Measurements from ENCODE around the gene TNRC6B.

DNA sequence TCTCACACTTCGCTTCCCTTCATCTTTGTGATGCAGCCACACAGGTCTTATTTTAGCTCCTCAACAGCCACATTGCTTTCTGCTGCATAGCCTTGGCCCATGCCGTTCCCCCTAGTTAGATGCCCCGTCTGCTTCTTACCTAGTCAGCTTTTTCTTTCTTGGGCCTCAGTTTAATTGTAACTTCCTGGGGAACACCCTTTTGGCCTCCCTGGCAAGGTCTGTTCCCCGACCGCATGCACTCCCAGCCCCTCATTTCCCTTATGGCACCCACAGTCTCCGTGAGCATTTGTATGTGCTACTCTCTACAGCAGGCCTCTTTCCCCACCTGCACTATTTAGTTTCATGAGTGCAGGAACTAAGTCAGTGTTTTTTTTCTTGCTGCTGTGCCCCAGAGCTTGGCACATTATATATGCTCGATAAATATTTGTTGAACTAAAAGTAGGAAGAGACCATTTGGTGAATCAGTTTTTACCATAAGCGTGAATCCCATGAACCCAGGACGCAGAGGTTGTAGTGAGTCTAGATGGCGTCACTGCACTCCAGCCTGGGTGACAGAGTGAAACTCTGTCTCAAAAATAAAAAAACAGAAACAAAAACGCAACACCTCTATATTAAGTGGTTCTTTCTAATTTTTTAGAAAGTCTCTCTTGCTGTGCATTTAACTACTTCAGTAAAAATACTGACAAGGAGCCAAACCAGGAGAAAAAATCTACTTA is 38.5 kb downstream of the TNRC6B start:
- TF ChIP-seq, protein P1, sequence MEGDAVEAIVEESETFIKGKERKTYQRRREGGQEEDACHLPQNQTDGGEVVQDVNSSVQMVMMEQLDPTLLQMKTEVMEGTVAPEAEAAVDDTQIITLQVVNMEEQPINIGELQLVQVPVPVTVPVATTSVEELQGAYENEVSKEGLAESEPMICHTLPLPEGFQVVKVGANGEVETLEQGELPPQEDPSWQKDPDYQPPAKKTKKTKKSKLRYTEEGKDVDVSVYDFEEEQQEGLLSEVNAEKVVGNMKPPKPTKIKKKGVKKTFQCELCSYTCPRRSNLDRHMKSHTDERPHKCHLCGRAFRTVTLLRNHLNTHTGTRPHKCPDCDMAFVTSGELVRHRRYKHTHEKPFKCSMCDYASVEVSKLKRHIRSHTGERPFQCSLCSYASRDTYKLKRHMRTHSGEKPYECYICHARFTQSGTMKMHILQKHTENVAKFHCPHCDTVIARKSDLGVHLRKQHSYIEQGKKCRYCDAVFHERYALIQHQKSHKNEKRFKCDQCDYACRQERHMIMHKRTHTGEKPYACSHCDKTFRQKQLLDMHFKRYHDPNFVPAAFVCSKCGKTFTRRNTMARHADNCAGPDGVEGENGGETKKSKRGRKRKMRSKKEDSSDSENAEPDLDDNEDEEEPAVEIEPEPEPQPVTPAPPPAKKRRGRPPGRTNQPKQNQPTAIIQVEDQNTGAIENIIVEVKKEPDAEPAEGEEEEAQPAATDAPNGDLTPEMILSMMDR (conservative IDR thresholded peaks at IDR 0.05; ENCODE audit: low read length) = no peak; the same call in 1 of the 2 replicates
- TF ChIP-seq EZH2phosphoT487 (IDR thresholded peaks at IDR 0.05; ENCODE audit: borderline replicate concordance, low read depth, low read length) = no peak

All from OCI-LY7 (cell line).